Activated CD4-positive, CD25-positive, alpha-beta regulatory T cell treated with anti-CD3 and anti-CD28 coated beads, Interleukin-2, amount 50 U/mL, for 72 hours (primary cell): Measurements from ENCODE around the gene GSTP1.
"Not testable (repeated sequence)": the region's sequence is repeated elsewhere in the genome, so short reads cannot be mapped to it uniquely, and the experiment has no call there.

Experiments used
- DNase-seq: peaks from one replicate; pipeline ENCODE4 v3.0.0; 2021

GSTP1 gene

DNA sequence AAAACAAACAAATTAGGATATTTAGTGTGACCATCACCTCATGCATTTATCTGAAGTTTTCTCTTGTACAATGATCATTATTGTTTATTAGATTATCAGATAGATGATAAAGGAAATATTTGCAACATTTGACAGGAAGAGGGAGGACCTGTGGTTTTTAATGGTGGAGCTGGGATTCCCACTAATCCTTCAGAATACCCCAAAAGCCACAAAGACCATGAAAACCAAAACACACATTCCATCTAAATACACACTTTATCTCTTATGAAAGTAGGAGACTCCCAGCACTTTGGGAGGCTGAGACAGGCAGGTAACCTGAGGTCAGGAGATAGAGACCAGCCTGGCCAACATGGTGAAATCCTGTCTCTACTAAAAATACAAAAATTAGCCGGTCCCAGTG lies 15.5 kb downstream of the GSTP1 start:
- DNase-seq, result no peak

DNA sequence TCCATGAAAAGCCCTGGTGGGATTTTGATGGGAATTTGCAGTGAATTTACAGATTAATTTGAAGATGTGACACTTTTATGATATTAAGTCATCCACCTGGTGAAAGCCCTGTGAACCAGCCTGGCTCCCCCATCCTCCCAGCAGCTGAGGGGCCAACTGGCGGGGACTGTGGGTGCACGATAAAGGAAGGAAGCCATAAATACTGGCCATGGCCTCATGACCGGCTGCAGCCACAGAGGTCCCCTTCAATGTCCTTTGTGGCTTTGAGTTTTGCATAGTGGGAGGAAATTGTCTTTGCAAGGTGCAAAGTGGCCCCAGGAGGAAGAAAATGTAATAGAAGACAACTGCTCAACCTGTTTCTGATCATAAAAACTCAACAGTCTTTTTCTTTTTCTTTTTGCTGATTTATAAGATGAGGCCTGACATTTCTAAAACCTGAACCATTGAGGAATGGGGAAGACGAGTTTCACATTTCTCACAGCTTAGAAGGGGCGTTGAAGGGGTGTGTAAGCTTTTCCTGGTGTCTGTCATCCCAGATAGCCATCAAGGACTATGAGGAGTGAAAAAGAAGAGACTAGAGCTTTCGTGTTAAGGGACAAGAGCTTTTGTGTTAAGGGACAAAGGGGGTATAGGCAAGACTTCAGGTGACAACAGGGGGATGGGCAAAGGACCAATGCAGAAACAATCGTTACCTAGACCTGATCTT lies 16.9 kb downstream of the GSTP1 start:
- no peak for DNase-seq

DNA sequence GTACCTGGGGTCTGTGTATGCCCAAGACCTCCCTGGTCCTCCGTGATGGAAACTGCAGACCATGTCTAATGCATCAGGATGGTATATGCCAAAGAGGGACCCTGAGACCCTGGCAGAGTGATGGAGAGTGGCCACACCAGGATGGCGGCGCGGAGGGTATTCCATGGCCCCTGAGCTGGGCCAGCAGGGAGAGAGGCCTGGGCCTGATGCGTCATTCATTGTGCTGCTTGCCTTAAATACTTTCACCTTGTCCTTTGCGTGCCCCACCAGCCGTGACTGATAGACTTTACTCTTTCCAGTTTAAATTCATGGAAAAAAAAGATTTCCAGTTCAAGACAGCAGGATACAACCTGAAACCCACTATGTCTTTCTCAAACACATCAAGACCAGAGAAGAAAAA lies 17.5 kb downstream of the GSTP1 start:
- DNase-seq, result no peak

DNA sequence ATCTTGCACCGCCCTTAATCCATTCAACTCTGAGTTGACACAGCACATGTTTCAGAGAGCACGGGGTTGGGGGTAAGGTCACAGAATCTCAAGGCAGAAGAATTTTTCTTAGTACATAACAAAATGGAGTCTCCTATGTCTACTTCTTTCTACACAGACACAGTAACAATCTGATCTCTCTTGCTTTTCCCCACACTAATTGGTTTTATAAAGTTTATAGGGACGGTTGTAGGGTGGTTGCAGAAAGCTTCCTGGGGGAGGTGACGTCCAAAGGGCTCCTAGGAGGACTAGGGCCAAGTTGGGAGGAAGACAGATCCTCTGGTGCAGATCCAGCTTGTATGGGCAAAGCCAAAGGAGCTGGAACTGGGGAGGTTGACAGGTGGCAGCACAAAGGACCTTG lies 20.5 kb downstream of the GSTP1 start:
- DNase-seq, result not testable (repeated sequence)

DNA sequence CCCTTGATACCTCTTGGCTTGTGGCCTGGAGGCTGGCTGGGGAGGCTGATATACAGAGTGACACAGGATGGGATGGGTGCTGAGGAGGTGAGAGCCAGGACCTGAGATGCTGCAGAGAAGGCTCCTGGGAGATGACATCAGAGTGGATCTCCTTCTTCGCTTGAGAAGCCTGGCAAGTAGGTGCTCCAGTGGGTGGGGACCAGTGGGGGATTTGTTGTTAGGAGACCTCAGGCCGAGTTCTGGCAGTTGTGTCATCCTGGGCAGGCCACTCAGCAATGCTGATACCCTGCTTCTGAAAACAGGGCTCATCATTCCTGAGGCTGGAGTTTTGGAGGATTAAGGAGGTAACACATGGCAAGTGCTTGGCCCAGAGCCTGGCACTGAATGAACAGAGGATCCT lies 21.2 kb downstream of the GSTP1 start:
- DNase-seq, result no peak

DNA sequence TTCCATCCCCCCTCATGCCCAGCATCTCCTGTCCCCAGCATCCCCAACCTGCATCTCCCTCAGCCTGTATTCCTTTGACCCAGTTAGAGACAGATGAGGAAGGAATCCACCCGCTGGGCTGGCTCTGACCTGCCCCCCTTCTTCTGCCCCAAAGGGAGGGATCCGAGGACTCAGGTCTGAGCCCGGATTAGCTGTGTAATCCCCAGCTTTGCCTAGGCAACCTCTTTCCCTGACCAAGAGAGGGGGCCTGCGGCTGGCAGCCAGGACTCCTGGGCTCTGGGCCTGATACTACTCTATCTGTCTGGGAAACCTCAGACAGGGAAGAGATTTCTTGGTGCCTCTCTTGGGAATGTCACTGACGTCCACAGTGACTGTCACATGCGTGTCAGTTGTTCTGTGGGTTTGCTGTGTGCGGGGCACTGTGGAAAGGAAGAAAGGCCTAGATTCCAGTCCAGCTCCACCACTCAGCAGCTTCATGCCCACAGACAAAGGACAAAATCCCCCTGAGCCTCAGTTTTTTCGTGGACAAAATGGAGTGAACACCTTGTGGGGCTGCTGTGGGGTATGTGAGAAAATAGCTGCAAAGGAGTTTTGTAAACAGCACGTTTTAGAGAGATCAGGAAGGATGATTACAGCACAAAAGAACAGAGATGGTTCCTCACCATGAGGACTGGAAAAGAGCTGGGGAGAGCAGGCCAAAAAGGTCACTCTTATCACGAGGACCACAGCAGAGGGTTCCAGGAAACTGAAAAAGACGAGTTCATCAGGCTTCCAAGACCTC lies 21.8 kb downstream of the GSTP1 start:
- DNase-seq, result no peak

DNA sequence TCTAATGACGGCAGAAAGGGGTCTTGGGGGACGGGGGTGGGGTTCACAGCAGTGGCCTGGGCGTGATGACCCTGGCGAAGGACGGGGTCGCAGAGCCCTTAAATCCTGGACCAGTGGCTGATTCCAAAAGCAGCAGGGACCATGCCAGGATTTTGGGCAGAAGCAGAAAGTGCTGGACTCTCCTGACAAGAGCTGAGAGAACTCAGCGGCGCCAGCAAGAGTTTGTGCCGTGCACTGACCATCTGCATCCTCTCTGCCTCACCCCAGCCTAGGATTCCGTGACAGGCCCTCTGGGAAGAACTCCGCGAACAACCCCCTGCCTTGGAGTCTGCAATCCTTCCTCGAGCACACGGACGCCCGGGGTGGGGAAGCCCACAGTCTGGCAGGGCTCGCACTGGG lies 22.5 kb downstream of the GSTP1 start:
- DNase-seq, result no peak

DNA sequence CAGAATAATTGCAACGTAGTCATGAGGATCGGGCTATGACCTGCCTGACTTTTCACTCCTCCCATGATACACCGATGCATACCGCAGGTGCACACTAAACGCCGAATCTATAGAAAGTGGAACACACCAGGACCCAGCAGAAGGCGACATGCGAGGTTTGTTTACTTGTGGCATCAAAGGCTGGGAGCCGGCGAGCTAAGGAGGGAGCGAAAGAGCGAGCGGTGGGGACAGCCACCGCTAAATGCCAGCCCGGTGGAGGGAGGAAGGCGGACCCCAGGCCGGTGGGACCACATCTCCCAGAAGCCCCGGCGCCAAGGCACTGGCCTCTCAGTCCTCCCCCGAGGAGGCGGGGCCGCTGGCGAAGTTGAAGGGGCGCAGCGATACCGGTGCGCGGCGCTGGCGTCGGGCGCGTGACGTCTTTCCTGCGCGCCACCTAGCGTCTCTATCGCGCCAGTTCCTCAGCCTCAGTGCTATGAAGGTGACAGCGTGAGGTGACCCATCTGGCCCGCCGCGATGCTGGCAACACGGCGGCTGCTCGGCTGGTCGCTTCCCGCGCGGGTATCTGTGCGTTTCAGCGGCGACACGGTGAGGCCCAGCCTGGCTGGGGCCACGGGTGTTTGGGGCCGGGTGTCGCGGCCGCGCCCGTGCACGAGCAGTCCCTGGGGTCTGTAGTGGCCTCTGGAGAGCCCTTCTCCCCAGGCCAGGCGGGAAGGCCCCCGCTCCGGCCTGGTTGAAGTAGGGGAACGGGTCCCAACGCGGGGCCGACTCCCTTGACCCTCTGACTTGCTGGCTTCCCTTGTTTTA lies 23.1 kb downstream of the GSTP1 start, which contains the start of gene NDUFV1:
NDUFV1 (plus strand) TSS at position 445 of the 804 bp plus-strand sequence; CDS start at position 514, 69 bp downstream.
- DNase-seq, result peak; percentile 96

DNA sequence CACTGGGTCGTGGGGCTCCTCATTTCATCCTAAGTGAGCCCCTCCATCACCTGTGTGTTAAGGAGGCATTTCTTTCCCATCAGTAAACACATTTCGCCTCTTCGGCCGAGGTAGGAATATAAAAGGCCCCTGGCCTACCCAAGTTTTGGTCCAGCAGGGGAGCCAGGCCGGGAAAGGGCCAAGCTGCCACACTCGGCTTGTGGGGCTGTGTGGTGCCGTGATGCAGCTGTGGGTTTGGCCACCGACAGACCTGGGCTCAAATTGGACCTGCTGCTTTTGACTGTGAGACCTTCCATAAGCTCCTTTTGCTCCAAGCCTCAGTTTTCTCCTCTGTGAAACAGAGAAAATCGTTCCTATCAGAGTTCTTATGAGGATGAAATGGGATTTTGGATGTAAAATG lies 23.9 kb downstream of the GSTP1 start:
- no peak for DNase-seq

DNA sequence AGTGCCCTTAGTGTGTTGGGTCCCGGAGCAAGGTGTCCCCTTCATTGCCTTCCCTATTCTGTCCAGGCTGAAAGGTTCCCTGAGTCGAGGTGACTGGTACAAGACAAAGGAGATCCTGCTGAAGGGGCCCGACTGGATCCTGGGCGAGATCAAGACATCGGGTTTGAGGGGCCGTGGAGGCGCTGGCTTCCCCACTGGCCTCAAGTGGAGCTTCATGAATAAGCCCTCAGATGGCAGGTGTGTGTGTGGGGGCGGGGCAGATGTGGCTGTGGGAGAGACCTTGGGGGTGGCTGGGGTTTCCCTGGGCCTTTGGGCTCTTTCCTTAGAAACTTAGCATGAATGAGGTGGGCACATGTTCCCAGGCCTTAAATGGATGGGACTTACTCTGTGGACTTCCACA lies 24.9 kb downstream of the GSTP1 start:
- no peak for DNase-seq

DNA sequence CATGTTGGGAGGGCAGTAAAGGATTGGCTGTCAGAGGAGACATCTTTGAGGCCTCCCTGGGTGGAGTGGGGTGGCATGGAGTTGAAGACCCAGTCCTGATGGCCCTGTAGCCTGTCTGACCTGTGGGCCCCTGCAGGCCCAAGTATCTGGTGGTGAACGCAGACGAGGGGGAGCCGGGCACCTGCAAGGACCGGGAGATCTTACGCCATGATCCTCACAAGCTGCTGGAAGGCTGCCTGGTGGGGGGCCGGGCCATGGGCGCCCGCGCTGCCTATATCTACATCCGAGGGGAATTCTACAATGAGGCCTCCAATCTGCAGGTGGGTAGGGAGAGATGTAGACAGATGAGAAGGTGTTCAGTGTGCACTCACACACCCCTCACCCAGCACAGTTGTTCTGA lies 25.7 kb downstream of the GSTP1 start:
- no peak for DNase-seq

DNA sequence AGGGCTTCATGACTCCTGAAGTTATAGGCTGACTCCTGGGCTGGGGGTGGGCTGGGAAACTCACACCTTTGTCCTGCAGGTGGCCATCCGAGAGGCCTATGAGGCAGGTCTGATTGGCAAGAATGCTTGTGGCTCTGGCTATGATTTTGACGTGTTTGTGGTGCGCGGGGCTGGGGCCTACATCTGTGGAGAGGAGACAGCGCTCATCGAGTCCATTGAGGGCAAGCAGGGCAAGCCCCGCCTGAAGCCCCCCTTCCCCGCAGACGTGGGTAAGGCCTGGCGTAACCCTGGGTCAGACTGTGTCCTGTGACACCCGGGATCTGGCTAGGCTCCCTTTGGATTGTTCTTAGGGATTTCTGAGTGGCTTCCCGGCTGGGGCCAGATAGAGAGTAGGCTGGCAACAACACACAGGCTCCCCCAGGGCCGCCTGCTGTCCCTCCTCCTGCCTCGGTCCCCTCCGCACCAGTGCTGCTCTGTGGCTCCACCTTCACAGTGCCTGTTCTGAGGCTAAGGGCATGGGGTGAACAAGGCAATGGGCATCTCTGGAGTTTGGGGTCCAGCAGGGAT lies 26.8 kb downstream of the GSTP1 start:
- no peak for DNase-seq

DNA sequence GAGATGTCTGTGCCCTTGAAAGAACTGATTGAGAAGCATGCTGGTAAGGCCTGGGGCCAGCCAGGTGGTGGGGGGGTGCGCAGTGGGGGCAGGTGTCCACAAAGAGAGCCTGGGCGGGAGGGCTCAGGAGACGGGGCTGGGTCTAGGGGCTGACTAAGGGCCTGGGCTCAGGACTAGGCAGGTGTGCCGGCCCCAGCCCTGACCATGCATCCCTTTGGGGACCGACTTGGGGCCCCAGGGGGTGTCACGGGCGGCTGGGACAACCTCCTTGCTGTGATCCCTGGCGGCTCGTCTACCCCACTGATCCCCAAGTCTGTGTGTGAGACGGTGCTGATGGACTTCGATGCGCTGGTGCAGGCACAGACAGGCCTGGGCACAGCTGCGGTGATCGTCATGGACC lies 27.6 kb downstream of the GSTP1 start:
- no peak for DNase-seq

DNA sequence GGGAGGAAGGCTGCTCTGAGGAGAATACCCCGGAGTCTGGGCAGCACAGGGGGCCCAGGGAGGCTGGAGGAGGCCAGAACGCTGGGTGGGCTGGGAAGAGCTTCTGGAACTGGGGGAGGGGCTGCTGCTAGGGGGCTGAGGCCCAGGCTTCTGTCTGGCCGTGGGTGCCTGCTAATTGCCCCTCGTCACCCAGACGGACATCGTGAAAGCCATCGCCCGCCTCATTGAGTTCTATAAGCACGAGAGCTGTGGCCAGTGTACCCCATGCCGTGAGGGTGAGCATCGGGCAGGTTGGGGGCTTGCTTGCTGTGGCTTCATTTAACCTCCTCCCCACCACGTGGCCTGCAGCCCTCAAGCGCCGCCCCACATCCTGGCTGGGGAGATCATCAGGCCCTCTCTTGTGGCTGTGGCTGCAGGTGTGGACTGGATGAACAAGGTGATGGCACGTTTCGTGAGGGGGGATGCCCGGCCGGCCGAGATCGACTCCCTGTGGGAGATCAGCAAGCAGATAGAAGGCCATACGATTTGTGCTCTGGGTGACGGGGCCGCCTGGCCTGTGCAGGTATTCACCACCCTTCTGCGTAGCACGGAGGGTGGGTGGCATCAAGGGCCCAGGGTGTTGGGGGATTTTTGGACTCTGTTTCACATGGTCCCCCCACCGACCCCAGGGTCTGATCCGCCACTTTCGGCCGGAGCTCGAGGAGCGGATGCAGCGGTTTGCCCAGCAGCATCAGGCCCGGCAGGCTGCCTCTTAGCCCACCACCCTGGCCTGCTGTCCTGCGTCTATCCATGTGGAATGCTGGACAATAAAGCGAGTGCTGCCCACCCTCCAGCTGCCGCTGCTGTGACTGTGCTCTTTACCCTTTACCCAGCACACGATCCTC lies 28.3 kb downstream of the GSTP1 start:
- DNase-seq, result no peak

DNA sequence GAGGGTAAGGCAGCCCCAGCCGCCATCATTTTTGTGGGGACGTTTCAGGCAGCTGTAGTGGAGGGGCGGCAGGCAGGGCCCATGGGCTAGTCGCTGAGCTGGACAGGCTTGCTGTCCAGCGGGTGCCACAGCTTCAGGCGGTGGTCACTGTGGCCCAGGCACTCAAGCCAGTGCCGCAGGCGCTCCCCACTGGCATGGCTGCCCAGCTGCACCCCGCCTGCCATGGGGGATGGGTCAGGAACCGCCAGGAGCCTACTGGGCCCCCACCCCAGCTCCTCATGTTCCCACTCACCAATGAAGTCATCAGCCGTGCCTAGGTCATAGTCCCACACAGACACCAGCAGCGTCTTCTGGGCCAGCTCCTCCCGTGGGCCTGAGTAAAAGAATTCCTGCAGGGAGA lies 29.1 kb downstream of the GSTP1 start:
- no peak for DNase-seq

DNA sequence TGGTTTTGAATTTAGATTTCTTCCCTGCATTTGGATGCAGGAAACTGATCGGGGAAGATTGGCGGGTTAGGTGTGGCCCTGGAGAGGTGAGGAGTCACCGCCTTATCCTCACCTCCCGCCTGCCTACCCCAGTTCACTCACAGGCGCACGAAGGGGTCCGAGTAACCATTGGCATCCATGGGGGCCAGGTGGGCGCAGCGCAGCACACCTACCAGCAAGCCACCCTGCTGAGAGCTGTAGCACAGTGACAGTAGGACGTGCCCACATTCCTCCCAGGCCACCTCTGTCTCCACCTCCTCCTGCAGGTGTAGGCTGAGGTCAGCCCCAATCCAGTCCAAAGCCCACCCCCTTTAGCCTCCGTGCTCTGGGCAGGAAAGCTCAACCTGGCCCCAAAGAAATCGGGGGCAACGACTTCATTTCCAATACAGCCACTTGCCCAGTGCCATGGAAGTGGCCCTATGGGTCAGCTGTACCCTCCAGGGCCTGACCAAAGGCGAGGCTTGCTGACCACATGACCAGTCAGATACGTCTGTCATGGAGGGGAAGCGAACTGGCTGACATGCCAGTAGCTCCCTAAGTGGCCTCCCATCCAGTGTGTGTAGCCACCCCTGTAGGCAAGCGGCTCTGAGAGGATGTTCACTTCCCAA lies 29.8 kb downstream of the GSTP1 start:
- no peak for DNase-seq

DNA sequence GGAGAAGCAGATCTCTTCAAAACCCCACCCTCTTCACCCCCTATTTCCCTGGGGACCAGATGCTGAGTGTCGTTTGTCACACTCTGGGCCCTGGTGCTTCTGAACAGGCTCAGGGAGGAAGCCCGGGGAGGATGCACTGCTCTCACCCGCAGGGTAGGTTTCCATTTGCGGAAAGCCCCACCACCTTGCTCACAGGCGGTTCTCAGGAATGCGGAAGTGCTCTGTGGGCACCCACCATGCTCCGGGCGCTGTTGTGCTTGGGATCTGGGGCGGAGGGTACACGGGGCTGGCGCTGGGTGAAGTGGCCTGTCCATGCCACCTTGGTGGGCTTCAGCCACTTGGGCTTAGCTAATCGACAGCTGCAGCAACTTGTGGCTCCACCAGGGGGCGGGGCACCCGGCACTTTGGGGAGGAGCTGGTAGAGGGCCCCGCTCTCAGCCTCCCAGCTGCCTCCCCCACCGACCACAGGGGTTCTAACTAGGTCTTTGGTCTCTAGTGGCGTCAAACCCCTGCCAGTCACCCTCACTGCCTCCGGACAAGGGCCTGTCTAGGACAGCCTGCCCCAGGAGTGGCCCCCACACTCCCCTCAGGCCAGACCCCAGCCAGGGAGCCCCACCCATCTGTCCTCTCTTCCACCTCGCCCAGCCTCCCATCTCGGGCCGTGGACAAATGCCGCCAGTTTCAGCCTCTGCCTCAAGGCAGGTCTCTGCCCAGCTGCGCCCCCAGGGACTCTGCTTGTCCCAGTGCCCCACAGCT lies 30.5 kb downstream of the GSTP1 start:
- DNase-seq, result peak; percentile 82

DNA sequence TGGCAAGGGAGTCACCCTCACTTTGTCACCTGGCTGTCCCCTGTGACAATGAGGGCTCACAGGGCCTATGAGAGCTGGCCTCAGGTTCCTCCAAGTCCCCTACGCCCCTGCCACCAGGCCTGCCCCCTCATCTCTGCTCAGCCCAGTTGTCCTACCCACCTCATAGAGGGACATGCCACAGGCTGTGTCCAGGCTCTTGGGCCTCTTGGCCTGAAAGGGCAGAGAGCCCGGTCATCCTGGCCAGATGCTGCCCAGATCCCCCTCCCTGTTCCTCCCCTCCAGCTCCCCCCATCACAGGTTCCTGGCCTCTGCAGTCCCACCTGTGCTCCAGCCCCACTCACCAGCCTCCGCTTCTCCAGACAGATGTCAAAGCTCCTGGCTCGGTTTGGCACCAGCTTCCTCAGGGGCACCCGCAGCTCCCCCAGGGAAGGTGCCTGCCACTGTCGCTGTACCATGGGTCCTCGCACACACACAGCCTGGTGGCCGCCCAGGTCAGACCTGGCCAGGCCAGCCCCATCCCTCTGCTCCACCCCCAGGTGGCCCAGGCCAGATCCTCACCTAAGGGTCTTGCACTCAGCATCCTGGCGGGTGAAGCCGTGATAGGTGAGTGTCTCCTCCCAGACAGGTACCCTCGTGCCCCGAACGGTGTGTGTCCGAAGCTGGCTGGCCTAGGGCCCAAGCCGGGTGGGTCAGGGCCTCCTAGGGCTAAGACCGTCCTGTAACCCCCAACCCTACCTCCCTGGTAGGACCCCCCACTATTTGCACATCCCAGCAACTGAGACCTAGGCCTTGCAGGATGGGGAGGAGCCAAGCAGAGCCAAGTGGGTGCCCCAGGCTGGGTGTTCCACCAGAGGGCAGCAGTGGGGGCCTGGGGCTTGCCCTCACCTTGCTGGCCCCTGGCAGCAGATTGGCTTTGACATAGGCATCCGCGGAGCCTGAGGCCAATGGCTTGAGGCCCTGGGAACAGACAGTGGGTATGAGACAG lies 31.4 kb downstream of the GSTP1 start:
- peak; percentile 65 for DNase-seq

DNA sequence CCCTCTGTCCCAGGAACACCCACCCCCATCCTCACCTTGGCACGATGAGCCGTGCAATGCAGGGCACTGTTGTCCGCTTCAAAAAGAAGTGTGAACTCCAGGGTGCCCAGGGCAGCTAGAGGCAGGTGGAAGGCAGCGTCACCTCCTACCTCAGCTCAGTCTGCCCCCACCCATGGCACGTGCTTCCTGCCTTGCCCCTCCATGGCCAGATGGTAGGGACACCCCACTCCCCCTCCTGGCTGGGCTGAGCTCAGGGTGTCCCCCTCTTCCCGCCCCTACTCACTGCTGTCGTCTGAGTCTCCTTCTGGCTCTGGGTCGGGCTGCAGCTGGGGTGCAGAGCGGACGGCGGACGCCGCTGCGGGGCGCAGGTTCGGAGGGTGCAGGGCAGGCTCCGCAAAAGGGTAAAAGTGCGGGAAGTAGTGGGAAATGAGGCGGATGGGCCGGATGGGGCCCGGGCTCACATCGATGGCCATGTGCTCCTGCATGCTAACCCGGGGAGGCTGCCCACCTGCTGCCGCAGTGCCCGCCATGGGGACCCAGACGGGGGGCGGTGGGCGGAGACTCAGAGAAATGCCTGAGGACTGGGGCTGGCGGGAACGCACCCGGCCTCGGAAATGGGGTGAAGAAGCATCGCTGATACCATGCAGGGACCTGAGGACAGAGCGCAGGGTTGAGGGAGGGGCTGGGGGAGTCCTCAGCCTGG lies 32.3 kb downstream of the GSTP1 start:
- no peak for DNase-seq
